Brain microvascular endothelial cell (primary cell): ENCODE measurements around the gene ZDHHC8.
A peak's percentile ranks its signal among the peaks of the same experiment; 100 is the strongest.

Experiments used
- DNase-seq: peaks from one replicate; pipeline ENCODE4 v3.0.0-alpha.2; 2020
- H3K27ac ChIP-seq: fragments of 250-450 bp; sonication (Bioruptor Pico); 2 replicates; pipeline ENCODE4 v1.5.1; 2020; ENCODE audit warnings: mild to moderate bottlenecking, moderate library complexity
- H3K27me3 ChIP-seq: fragments of 250-450 bp; sonication (Bioruptor Pico); replicated peaks from 2 replicates; pipeline ENCODE4 v1.5.1; 2020; ENCODE audit warnings: mild to moderate bottlenecking
- H3K36me3 ChIP-seq: fragments of 250-450 bp; sonication (Bioruptor Pico); replicated peaks from 2 replicates; pipeline ENCODE4 v1.5.1; 2020; ENCODE audit warnings: mild to moderate bottlenecking
- H3K4me3 ChIP-seq: 2 replicates; pipeline ENCODE4 v1.5.1; 2011; ENCODE audit warnings: low read depth, mild to moderate bottlenecking, control low read depth, low read length, moderate library complexity
- CTCF ChIP-seq: IDR thresholded peaks from 2 replicates; pipeline ENCODE4 v1.5.1; 2011; ENCODE audit warnings: low read depth, mild to moderate bottlenecking, moderate library complexity, low read length, control low read depth, inconsistent platforms; ENCODE audit errors: missing control alignments
- in situ Hi-C: cut with HindIII; loops from 2 replicates; pipeline ENCODE4 v1.10.0; 2017; ENCODE audit warnings: low sequenced_read_pairs, low pct_ligation_motif_present

ZDHHC8 gene

GRCh38 chr22:20138868-20139267 is 7.3 kb downstream of the ZDHHC8 start:
- Histone ChIP-seq H3K27ac (no peak overlapping the region), H3K36me3 (peaks cover 23% of the 10 kb centered on the region), H3K27me3 (no peaks in the 10 kb centered on the region), H3K4me3 (no peak overlapping the region)
- no peak for DNase-seq
- TF ChIP-seq CTCF = no peak
- in situ Hi-C loops = no loop called here

DNA sequence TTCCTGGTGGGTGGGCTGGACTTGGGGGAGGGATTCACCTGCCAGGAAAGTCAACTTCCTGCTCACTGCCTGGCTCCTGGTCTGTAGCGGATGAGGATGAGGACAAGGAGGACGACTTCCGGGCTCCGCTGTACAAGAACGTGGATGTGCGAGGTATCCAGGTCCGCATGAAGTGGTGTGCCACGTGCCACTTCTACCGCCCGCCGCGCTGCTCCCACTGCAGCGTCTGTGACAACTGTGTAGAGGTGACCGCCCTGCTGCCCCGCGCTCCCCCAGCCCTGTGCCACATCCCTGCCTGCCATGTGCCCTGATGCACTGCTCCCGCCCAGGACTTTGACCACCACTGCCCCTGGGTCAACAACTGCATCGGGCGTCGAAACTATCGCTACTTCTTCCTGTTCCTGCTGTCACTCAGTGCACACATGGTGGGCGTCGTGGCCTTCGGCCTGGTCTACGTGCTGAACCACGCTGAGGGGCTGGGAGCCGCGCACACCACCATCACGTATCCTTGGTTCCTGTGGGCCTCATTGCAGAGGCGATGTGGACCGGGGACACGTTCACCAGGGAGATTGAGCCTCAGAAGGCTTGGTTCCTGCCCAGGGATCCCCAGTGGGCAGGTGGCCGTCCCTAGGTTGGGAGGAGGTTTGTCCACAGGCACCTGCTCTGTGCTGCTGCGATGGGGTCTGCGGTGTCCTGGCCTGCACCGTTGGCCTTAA is 7.9 kb downstream of the ZDHHC8 start:
- peaks cover 23% of the 10 kb centered on the region for H3K36me3 ChIP-seq
- no peak for TF ChIP-seq CTCF

DNA sequence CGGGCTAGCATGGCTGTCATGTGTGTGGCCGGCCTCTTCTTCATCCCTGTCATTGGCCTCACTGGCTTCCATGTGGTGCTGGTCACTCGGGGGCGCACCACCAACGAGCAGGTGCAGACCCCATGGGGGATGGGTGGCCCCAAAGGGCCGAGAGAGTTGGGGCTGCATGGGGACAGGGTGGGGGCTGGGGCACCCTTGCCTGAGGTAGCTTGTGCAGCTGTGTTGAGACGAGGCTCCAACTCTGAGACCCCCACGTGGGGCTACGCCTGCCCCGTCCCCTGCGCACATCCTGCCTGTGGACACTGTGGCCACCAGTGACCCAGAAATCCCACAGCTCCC is 8.5 kb downstream of the ZDHHC8 start:
- TF ChIP-seq CTCF = no peak
- in situ Hi-C loops = no loop called here
- DNase-seq = no peak
- H3K36me3 ChIP-seq = peaks cover 23% of the 10 kb centered on the region
- H3K27me3 ChIP-seq = no peaks in the 10 kb centered on the region
- no peak overlapping the region for H3K27ac ChIP-seq
- no peak overlapping the region for H3K4me3 ChIP-seq

More for the DNA sequence above, 7.9 kb downstream of the ZDHHC8 start:
- Histone ChIP-seq H3K27ac (no peak overlapping the region), H3K27me3 (no peaks in the 10 kb centered on the region), H3K4me3 (no peak overlapping the region)
- in situ Hi-C loops = no loop called here
- no peak for DNase-seq

- H3K27ac ChIP-seq = no peak overlapping the region
- DNase-seq = no peak
- H3K4me3 ChIP-seq = no peak overlapping the region
- no peak for TF ChIP-seq CTCF
- H3K36me3 ChIP-seq = peaks cover 23% of the 10 kb centered on the region
- in situ Hi-C loops = no loop called here
- H3K27me3 ChIP-seq = no peaks in the 10 kb centered on the region
Measured at GRCh38 chr22:20140521-20140964, 8.9 kb downstream of the ZDHHC8 start.

DNA sequence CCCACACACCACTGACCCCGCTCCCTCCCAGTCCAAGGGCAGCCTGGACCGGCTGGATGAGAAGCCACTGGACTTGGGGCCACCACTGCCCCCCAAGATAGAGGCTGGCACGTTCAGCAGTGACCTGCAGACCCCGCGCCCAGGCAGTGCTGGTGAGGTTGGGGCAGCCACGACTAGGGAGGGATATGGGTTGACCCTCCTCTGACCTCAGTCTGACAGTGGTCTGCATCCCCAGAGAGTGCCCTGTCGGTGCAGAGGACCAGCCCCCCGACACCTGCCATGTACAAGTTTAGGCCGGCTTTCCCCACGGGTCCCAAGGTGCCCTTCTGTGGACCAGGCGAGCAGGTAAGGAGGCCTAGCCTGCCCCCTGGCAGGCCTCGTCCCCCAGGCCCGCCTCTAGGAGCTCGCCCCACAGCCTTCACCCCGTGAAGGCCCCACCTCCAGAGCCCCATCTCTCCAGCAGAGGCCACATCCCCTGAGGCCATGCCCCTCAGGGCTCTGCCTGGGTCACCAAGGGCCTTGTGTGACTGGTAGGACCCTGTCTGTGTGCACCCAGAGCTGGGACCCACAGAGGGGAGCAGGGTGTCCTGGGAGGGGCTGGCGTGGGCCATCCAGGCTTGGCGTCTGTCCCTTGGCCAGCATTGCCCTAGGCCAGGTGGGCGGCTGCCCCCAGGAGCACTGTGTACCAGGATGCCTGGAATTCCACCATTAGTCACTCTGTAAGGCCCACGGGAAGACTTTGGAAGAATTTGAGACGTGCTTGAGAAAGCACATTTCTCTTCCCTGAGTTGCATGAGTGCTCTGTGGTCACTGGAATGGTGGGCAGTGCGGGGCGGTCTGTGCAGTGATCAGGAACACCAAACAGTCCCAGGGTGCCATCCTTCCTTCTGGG is 9.8 kb downstream of the ZDHHC8 start:
- Histone ChIP-seq H3K27me3 (no peaks in the 10 kb centered on the region), H3K4me3 (no peak overlapping the region), H3K36me3 (peaks cover 23% of the 10 kb centered on the region), H3K27ac (peak overlapping the region; percentile 13)
- in situ Hi-C loops = no loop called here
- no peak for TF ChIP-seq CTCF
- peak; percentile 48 for DNase-seq
